GM12891 (cell line): Measurements from ENCODE around the gene ZNF618.

Source experiments
- POLR2A ChIP-seq: IDR thresholded peaks from 2 replicates; pipeline ENCODE4 v1.6.1; 2011; ENCODE audit warnings: low read depth, low read length, control low read depth
- POLR2AphosphoS5 ChIP-seq: IDR thresholded peaks from 2 replicates; pipeline ENCODE4 v1.6.1; 2011; ENCODE audit warnings: low read depth, low read length, control low read depth

GRCh38 chr9:114060711-114061110 is 184.6 kb downstream of the ZNF618 start:
- TF ChIP-seq POLR2A (no peak), POLR2AphosphoS5 (no peak)
